HepG2 (cell line): ENCODE results near the gene KRT76. TPM values are rescaled to one million over a fixed set of nuclear protein-coding genes. Genes with fewer than 3 reads are reported as not detected.

Experiments
- ATAC-seq: fragments of 200-7000 bp; cut with Tn5 transposase; 3 replicates; pipeline ENCODE4 v1.9.1; 2020; ENCODE audit warnings: mild to moderate bottlenecking, moderate library complexity
- BruUV-seq: library from RNA; stranded (reverse); fragments of 400-500 nt; replicated peaks from 2 replicates; lab custom pipeline; 2021; lab: Mats Ljungman, UMichigan
- CTCF ChIA-PET: fragments of 300-600 bp; formaldehyde crosslinking; extraction: SDS; loops from one replicate; lab custom pipeline; 2021; ENCODE audit warnings: low total read pairs, inconsistent platforms, low intra/inter-chr PET ratio; lab: Yijun Ruan, JAX
- POLR2A ChIA-PET: fragments of 350-600 bp; sonication (Branson Sonifier 250); formaldehyde crosslinking; loops from one replicate; lab custom pipeline; 2020; ENCODE audit warnings: antibody characterized with exemption, inconsistent platforms; lab: Yijun Ruan, JAX
- DNase-seq: peaks from one replicate; pipeline ENCODE4 v3.0.0-alpha.2; 2015; ENCODE audit warnings: low spot score
- FAIRE-seq: peaks from 3 replicates; lab custom pipeline; 2011; peaks lifted over from hg19 to GRCh38; lab: Jason Lieb, UNC
- H2AFZ ChIP-seq: one replicate; pipeline ENCODE4 v1.6.1; 2011; ENCODE audit warnings: low read length, inconsistent platforms
- H3K27ac ChIP-seq: fragments of 300-600 bp; 3 replicates; pipeline ENCODE4 v1.8.0; 2011; ENCODE audit warnings: mixed run types, mild to moderate bottlenecking, mixed read lengths, low read length, inconsistent platforms; ENCODE audit not compliant: insufficient read depth; ENCODE audit errors: extremely low read length
- H3K27me3 ChIP-seq, 2 experiments: fragments of 200-600 bp in 1 of 2; 2 replicates in 1 of 2; 3 replicates in 1 of 2; pipeline versions ENCODE4 v1.6.0 to v1.8.0; 2011; ENCODE audit warnings: low read length in 2 of 2, mild to moderate bottlenecking in 2 of 2, moderate library complexity in 2 of 2, inconsistent platforms in 1 of 2; ENCODE audit not compliant: insufficient read depth in 2 of 2, control insufficient read depth in 1 of 2
- H3K36me3 ChIP-seq, 2 experiments: fragments of 200-600 bp in 1 of 2; replicated peaks in 1 of 2; 2 replicates in 1 of 2; 3 replicates in 1 of 2; pipeline versions ENCODE4 v1.5.1 to v1.8.0; 2011; ENCODE audit warnings: low read length in 2 of 2, inconsistent platforms in 1 of 2; ENCODE audit not compliant: insufficient read depth in 2 of 2, control insufficient read depth in 1 of 2
- H3K4me1 ChIP-seq: 2 replicates; pipeline ENCODE4 v1.5.1; 2012; ENCODE audit warnings: low read length, inconsistent platforms; ENCODE audit not compliant: insufficient read depth
- H3K4me2 ChIP-seq: 2 replicates; pipeline ENCODE4 v1.6.0; 2011; ENCODE audit warnings: low read depth, low read length, inconsistent platforms
- H3K4me3 ChIP-seq, 3 experiments: fragments of 200-600 bp in 1 of 3; sonication (generic), shearing (Covaris generic) in 1 of 3; replicated peaks in 1 of 3; 2 replicates each; pipeline ENCODE4 v1.5.1; 2011 to 2016; ENCODE audit warnings: low read length in 3 of 3, inconsistent platforms in 2 of 3, low read depth in 2 of 3, mild to moderate bottlenecking in 2 of 3, control low read depth in 1 of 3, mixed read lengths in 1 of 3; ENCODE audit not compliant: insufficient read depth in 1 of 3
- H3K79me2 ChIP-seq: one replicate; pipeline ENCODE4 v1.6.1; 2011; ENCODE audit warnings: low read length, inconsistent platforms; ENCODE audit not compliant: insufficient read depth
- H3K9ac ChIP-seq: 2 replicates; pipeline ENCODE4 v1.6.0; 2011; ENCODE audit warnings: mild to moderate bottlenecking, low read depth, low read length, inconsistent platforms; ENCODE audit not compliant: insufficient read depth
- H3K9me3 ChIP-seq: 2 replicates; pipeline ENCODE4 v1.5.1; 2012; ENCODE audit warnings: mild to moderate bottlenecking, low read length
- H4K20me1 ChIP-seq: 2 replicates; pipeline ENCODE4 v1.6.0; 2011; ENCODE audit warnings: inconsistent platforms, mild to moderate bottlenecking, low read length, moderate library complexity; ENCODE audit not compliant: insufficient read depth
- CHCHD3 ChIP-seq: sonication (generic); formaldehyde crosslinking; IDR thresholded peaks from 2 replicates; pipeline ENCODE4 v1.8.0; 2022; ENCODE audit warnings: mild to moderate bottlenecking, missing genetic modification reagents, moderate library complexity
- ELF4 ChIP-seq: sonication (generic); formaldehyde crosslinking; IDR thresholded peaks from 2 replicates; pipeline ENCODE4 v1.5.0; 2020; ENCODE audit warnings: missing genetic modification reagents, mild to moderate bottlenecking, moderate library complexity, borderline replicate concordance
- NONO ChIP-seq, 2 experiments: fragments of 450-650 bp in 1 of 2; sonication (generic) in 1 of 2; formaldehyde crosslinking in 1 of 2; IDR thresholded peaks in 1 of 2; conservative IDR thresholded peaks in 1 of 2; 2 replicates each; pipeline versions ENCODE4 v1.6.1 to v1.8.0; 2017 to 2022; ENCODE audit warnings: mild to moderate bottlenecking in 1 of 2, missing genetic modification reagents in 1 of 2, moderate library complexity in 1 of 2
- SRSF9 ChIP-seq: fragments of 200-400 bp; formaldehyde crosslinking; IDR thresholded peaks from 2 replicates; pipeline ENCODE4 v1.6.1; 2018; ENCODE audit warnings: borderline replicate concordance, mild to moderate bottlenecking, low read depth, low read length; ENCODE audit not compliant: insufficient read depth, poor library complexity, severe bottlenecking
- THAP9 ChIP-seq: sonication (generic); formaldehyde crosslinking; IDR thresholded peaks from 2 replicates; pipeline ENCODE4; 2020; ENCODE audit warnings: missing genetic modification reagents, mild to moderate bottlenecking, borderline replicate concordance
- ZBTB42 ChIP-seq: sonication (generic); formaldehyde crosslinking; IDR thresholded peaks from 2 replicates; pipeline ENCODE4 v1.5.0; 2020; ENCODE audit warnings: mild to moderate bottlenecking, missing genetic modification reagents
- ZNF430 ChIP-seq: sonication (generic); formaldehyde crosslinking; IDR thresholded peaks from 2 replicates; pipeline ENCODE4 v1.9.0; 2021; ENCODE audit warnings: mild to moderate bottlenecking, missing genetic modification reagents
- ZNF703 ChIP-seq: sonication (generic); formaldehyde crosslinking; IDR thresholded peaks from 2 replicates; pipeline ENCODE4 v1.5.1; 2020; ENCODE audit warnings: missing genetic modification reagents, mild to moderate bottlenecking, moderate library complexity, borderline replicate concordance
- ZNF850 ChIP-seq: sonication (generic); formaldehyde crosslinking; conservative IDR thresholded peaks from 2 replicates; pipeline ENCODE4 v1.9.0; 2021; ENCODE audit warnings: mild to moderate bottlenecking, missing genetic modification reagents
- ZSCAN9 ChIP-seq: IDR thresholded peaks from 2 replicates; pipeline ENCODE4 v1.6.1; 2016; ENCODE audit warnings: borderline replicate concordance
- WGBS: methylation state at CpG from one replicate; pipeline ENCODE4 v1.1.6; 2017; ENCODE audit warnings: low lambda C conversion rate; 5-methylcytosine and 5-hydroxymethylcytosine counted together
- in situ Hi-C: cut with HindIII; loops from 2 replicates; pipeline ENCODE4 v1.10.0; 2017; ENCODE audit warnings: low pct_unique_long_range_greater_than_20kb; ENCODE audit not compliant: extremely low pct_ligation_motif_present
- intact Hi-C: fragments of 100-400 bp; cut with micrococcal nuclease; formaldehyde crosslinking; loops from one replicate; pipeline ENCODE4 v1.10.0; 2022; ENCODE audit not compliant: unreplicated experiment
- polyA plus RNA-seq, 8 experiments: library from polyadenylated mRNA; depleted of rRNA in 3 of 8; stranded (reverse) in 7 of 8; unstranded in 1 of 8; fragments of >200 nt; fragmentation: Illumina TruSeq in 4 of 8; extraction: Trizol in 4 of 8; gene quantifications; 2 replicates each; pipeline versions ENCODE4 v1.2.1 to v1.2.3, GENCODE V29; 2011 to 2016; ENCODE audit warnings: low read depth in 4 of 8, missing spikeins in 1 of 8, mixed read lengths in 1 of 8; ENCODE audit not compliant: insufficient read depth in 1 of 8
- total RNA-seq, 5 experiments: library from RNA; depleted of rRNA; stranded (reverse); fragments of >200 nt; fragmentation: Illumina TruSeq; extraction: Trizol; gene quantifications; 2 replicates each; pipeline ENCODE4 v1.2.3, GENCODE V29; 2016; ENCODE audit warnings: low read depth in 1 of 5
- TF ChIP-seq, protein P1 (sequence below): sonication (generic); formaldehyde crosslinking; conservative IDR thresholded peaks from 2 replicates; pipeline ENCODE4 v1.4.0; 2020; ENCODE audit warnings: missing genetic modification reagents
- TF ChIP-seq, protein P2 (sequence below), 2 experiments: IDR thresholded peaks; 2 replicates each; pipeline ENCODE4 v1.6.1; 2011 to 2012; ENCODE audit warnings: low read length in 2 of 2, borderline replicate concordance in 1 of 2, low read depth in 1 of 2, mild to moderate bottlenecking in 1 of 2, moderate library complexity in 1 of 2

Gene KRT76
- total and polyA plus RNA-seq, 2 of the 13 experiments (the other 11 are each of a cell fraction or from before 2014, with no cell fraction given) = not detected

DNA sequence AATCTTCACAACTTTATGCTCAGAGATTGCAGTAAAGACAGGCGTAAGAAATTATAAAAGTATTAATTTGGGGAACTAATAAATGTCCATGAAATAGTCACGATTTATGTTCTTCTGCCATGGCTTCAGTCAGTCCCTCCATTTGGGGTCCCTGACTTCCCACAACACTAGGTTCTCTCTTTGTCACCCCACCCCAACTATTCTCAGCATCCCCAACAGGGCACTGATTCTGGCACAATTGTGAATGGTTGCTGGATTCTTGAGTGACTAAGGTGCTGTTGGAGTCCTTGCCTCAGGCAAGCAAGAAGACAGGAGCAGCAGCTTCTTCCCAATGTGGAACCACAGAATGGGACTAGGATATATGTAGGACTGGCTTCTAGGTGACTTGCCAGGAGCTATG lies 15.3 kb downstream of the KRT76 start:
- no peak for FAIRE-seq
- POLR2A ChIA-PET = no interaction called here
- Histone ChIP-seq H2AFZ (no peak overlapping the region), H3K4me1 (no peaks in the 10 kb centered on the region), H3K4me2 (no peak overlapping the region), H3K4me3 (no peak overlapping the region), H3K27me3 (no peaks in the 10 kb centered on the region), H3K36me3 (no peaks in the 10 kb centered on the region), H3K79me2 (no peaks in the 10 kb centered on the region), H3K9ac (no peak overlapping the region), H3K27ac (no peak overlapping the region), H3K9me3 (no peaks in the 10 kb centered on the region; the same call in 1 of the 2 replicates), H4K20me1 (no peaks in the 10 kb centered on the region)
- CTCF ChIA-PET = no interaction called here
- in situ Hi-C loops (no loop called here), intact Hi-C loops (no loop called here)
- no peak for ATAC-seq
- TF ChIP-seq ZNF703 (CRISPR knock-in tag) (no peak), SRSF9 (no peak), ZSCAN9 (no peak), NONO (IDR thresholded peaks at IDR 0.05) (no peak), NONO (CRISPR knock-in tag; conservative IDR thresholded peaks at IDR 0.05) (no peak), ELF4 (CRISPR knock-in tag) (no peak), THAP9 (CRISPR knock-in tag) (no peak), ZBTB42 (CRISPR knock-in tag) (no peak), CHCHD3 (CRISPR knock-in tag) (no peak), ZNF430 (CRISPR knock-in tag) (no peak), ZNF850 (CRISPR knock-in tag) (no peak)
- TF ChIP-seq, protein P1, sequence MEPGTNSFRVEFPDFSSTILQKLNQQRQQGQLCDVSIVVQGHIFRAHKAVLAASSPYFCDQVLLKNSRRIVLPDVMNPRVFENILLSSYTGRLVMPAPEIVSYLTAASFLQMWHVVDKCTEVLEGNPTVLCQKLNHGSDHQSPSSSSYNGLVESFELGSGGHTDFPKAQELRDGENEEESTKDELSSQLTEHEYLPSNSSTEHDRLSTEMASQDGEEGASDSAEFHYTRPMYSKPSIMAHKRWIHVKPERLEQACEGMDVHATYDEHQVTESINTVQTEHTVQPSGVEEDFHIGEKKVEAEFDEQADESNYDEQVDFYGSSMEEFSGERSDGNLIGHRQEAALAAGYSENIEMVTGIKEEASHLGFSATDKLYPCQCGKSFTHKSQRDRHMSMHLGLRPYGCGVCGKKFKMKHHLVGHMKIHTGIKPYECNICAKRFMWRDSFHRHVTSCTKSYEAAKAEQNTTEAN = no peak
- TF ChIP-seq, protein P2, sequence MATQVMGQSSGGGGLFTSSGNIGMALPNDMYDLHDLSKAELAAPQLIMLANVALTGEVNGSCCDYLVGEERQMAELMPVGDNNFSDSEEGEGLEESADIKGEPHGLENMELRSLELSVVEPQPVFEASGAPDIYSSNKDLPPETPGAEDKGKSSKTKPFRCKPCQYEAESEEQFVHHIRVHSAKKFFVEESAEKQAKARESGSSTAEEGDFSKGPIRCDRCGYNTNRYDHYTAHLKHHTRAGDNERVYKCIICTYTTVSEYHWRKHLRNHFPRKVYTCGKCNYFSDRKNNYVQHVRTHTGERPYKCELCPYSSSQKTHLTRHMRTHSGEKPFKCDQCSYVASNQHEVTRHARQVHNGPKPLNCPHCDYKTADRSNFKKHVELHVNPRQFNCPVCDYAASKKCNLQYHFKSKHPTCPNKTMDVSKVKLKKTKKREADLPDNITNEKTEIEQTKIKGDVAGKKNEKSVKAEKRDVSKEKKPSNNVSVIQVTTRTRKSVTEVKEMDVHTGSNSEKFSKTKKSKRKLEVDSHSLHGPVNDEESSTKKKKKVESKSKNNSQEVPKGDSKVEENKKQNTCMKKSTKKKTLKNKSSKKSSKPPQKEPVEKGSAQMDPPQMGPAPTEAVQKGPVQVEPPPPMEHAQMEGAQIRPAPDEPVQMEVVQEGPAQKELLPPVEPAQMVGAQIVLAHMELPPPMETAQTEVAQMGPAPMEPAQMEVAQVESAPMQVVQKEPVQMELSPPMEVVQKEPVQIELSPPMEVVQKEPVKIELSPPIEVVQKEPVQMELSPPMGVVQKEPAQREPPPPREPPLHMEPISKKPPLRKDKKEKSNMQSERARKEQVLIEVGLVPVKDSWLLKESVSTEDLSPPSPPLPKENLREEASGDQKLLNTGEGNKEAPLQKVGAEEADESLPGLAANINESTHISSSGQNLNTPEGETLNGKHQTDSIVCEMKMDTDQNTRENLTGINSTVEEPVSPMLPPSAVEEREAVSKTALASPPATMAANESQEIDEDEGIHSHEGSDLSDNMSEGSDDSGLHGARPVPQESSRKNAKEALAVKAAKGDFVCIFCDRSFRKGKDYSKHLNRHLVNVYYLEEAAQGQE (IDR thresholded peaks at IDR 0.05; ENCODE audit: borderline replicate concordance in 1 of 2, low read depth in 1 of 2, low read length in 2 of 2) = no peak
- BruUV-seq = no TSS peak
- DNase-seq = no peak
- WGBS = 15% methylated on average over 2 of the region's 2 CpGs
